PC-9 (cell line): ENCODE results near the gene RXRG.

ENCODE experiments used
- CTCF ChIP-seq: fragments of 200-600 bp; sonication (generic); conservative IDR thresholded peaks from 2 replicates; pipeline ENCODE4 v1.6.1; 2017; ENCODE audit warnings: mixed run types, antibody characterized with exemption, mild to moderate bottlenecking, moderate library complexity
- EZH2 ChIP-seq: fragments of 200-600 bp; sonication (generic); IDR thresholded peaks from 2 replicates; pipeline ENCODE4 v1.8.0; 2017; ENCODE audit warnings: antibody characterized with exemption, low read depth

GRCh38 chr1:165431079-165431478 lies 13.8 kb downstream of the RXRG start:
- TF ChIP-seq CTCF = no peak
- TF ChIP-seq EZH2 = no peak
